GM04503 (cell line): ENCODE results near the gene P3H3.

Experiments
- DNase-seq: peaks from one replicate; pipeline ENCODE4 v3.0.0-alpha.2; 2012; ENCODE audit warnings: low read depth

Gene P3H3

GRCh38 chr12:6799147-6799546, 29.1 kb upstream of the P3H3 start:
- no peak for DNase-seq

GRCh38 chr12:6807170-6807569, 21.0 kb upstream of the P3H3 start:
- no peak for DNase-seq

- DNase-seq, result no peak
These were observed 19.2 kb upstream of the P3H3 start for GRCh38 chr12:6809056-6809455.

- no peak for DNase-seq
These were observed 17.4 kb upstream of the P3H3 start for GRCh38 chr12:6810758-6811157.

GRCh38 chr12:6813363-6813762, 14.8 kb upstream of the P3H3 start:
- DNase-seq, result no peak

GRCh38 chr12:6816598-6816997, 11.6 kb upstream of the P3H3 start:
- no peak for DNase-seq

- DNase-seq, result no peak
These were observed 11.1 kb upstream of the P3H3 start for GRCh38 chr12:6817098-6817497.

GRCh38 chr12:6817662-6818157, 10.5 kb upstream of the P3H3 start:
- no peak for DNase-seq

- no peak for DNase-seq
These were observed 10.0 kb upstream of the P3H3 start for GRCh38 chr12:6818222-6818621.

GRCh38 chr12:6818645-6819044, 9.6 kb upstream of the P3H3 start:
- no peak for DNase-seq

GRCh38 chr12:6819106-6820030, 8.8 kb upstream of the P3H3 start:
- DNase-seq, result no peak

GRCh38 chr12:6820166-6820565, 8.0 kb upstream of the P3H3 start:
- no peak for DNase-seq

- DNase-seq, result no peak
These were observed 6.4 kb upstream of the P3H3 start, which contains the start of gene GPR162 for GRCh38 chr12:6821591-6822425. GPR162 (plus strand) TSS chr12:6821821; CDS start chr12:6823899, 2,078 bp downstream.

- no peak for DNase-seq
These were observed 5.6 kb upstream of the P3H3 start for GRCh38 chr12:6822426-6823135.

GRCh38 chr12:6823182-6824084, 4.8 kb upstream of the P3H3 start:
- DNase-seq, result no peak

GRCh38 chr12:6824085-6824775, 4.0 kb upstream of the P3H3 start:
- DNase-seq, result no peak

- DNase-seq, result no peak
These were observed 3.3 kb upstream of the P3H3 start for GRCh38 chr12:6824901-6825381.

GRCh38 chr12:6825398-6826124, 2.6 kb upstream of the P3H3 start:
- no peak for DNase-seq

- DNase-seq, result no peak
These were observed 2.0 kb upstream of the P3H3 start for GRCh38 chr12:6826125-6826733.
